Suppressor macrophage treated with lipopolysaccharide for 4 hours (primary cell): ENCODE measurements around the gene COL4A2.
A peak's percentile ranks its signal among the peaks of the same experiment; 100 is the strongest.

Experiments
- DNase-seq: peaks from one replicate; pipeline ENCODE4 v3.0.0-alpha.2; 2020

The COL4A2 gene

DNA sequence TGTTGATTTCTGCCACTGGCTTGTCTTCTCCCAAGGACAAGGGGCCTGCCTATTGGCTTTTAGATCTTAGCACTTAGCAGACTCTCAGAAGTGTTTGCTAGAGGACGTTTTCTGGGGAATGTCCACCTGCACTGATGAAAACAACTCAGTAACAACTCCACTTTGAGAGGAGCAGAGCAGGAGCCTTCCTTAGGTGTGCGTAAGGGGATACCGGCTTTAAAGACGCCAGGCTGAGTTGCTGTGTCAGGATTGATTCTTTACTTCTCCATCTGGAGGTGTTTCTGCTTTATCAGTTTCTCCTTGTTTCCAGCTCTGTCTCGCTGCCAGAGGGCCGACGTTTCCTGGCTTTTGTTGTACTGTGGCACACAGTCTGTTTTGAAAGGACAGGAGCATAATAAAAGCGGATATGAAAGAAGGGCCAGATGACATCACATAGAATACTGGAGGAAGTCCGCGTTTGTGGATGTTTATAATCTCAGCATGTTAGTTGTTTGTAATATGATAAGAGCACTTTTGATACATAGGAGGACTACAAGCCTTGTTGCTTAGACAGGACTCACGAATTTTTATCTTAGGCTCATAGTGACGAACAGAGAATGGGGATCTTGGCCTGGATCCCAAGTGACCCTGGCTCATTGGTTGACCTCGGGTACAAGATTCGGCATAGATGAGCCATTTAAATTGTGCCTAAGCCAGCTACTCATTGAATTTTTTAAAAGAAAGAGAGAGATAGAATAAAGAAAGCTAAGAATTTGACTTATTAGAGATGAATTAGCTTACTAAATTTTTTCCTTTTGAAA is 34.6 kb downstream of the COL4A2 start:
- DNase-seq: peak; percentile 69

DNA sequence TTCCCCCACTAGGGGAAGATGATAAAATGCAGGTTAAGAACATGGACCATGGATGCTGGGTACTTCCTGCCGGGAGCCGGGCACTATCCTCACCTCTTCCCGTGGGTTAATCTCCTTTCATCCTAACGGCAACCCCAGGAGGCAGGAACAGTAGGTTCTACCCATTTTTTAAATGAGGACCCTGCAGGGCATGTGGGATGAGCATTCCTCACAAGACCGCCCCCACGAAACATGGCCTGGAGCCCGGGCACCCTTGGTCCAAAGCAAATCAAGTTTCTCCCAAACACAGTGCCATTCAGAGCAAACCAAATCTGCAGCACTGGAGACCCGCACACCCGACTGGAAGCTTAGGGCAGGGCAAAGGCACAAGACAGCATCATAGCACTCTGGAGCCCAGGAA is 35.4 kb downstream of the COL4A2 start:
- no peak for DNase-seq

DNA sequence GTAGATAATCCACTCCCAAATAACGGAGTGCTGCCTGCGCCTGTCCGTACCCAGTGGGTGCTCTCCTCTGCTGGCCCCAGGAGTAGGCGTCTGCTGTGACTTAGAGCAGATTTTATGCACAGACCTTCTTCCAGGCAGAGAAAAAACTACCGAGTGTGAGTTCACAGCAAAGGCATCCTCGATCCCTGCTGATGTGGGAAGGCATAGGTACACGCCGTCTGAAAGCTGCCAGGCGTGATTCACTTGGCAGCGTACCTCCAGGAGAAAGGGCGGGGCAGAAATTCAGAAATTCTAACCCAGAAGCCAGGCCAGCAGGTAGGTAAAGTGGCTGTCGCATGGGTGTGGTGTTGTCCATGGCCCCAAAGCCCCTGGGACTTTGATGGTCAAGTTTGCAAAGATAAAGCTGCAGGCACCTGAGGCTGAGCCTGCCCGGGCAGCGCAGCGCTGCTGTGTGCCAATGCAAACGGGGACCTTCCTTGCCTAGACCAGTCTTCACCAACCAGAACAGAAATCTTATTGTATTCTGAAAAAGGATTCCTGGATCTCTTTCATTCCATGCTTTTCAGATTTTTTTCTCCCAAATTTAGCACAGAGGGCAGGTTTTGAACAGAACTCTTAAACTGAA is 36.3 kb downstream of the COL4A2 start:
- DNase-seq: no peak

- no peak for DNase-seq
Observed at GRCh38 chr13:110344320-110344719, 37.2 kb downstream of the COL4A2 start.

GRCh38 chr13:110345266-110345665 is 38.2 kb downstream of the COL4A2 start:
- DNase-seq: no peak

GRCh38 chr13:110345701-110346100 is 38.6 kb downstream of the COL4A2 start:
- DNase-seq: no peak

DNA sequence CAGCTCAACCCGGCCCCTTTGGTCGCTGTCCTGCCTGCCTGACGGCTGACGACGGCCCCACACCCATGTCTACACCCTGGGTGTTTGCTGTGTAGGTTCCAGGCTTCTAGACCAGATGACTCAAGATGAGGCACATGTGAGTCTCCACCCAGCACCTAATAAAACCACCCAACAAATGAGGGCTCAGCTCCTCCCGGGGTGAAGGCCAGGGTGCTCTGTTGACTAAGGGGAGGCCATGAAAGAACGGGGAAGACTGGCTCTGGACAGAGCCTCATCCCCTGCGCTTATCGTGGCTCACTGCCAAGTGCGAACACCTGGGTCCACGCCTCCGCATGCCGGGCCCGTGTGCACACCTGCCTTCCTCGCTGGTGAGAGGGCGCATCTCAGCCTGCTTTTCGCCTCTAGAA is 39.6 kb downstream of the COL4A2 start:
- DNase-seq: no peak

GRCh38 chr13:110347088-110347487 is 40.0 kb downstream of the COL4A2 start:
- DNase-seq: no peak

DNA sequence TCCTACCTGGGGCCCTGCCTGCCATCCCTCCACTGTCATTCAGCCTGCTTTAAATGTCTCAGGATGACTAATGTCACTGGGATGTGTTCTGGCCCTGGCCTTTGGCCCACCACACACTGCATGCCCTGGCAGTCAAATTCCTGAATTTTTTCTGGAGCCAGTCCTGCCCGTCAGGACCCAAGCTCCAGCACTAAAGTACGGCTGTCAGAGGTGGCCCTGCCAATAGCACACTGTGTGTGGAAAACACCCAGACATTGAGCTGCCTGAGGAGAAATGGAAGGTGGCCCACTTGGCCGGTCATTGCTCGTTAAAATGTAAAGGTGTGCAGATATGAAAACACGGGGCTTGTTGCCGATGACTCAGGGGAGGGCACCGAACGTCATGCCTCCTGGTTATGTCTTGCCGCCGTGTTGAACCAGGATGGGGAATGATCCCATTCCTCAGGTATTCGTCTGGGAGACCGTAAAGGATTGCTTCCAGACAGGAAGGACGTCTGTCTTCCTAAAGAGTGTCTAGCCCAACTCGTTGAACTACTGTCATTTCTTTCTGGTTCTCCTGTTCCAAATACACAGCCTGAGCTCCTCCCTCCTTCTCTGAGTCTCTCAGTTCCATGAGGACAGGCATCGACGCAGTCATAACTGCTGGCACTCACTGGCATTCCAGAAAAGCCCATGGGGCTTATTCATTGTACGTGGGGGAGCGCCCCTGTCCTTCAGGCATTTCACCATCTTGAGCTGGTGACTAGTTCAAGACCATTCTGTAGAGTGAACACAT is 40.6 kb downstream of the COL4A2 start:
- DNase-seq: no peak

DNA sequence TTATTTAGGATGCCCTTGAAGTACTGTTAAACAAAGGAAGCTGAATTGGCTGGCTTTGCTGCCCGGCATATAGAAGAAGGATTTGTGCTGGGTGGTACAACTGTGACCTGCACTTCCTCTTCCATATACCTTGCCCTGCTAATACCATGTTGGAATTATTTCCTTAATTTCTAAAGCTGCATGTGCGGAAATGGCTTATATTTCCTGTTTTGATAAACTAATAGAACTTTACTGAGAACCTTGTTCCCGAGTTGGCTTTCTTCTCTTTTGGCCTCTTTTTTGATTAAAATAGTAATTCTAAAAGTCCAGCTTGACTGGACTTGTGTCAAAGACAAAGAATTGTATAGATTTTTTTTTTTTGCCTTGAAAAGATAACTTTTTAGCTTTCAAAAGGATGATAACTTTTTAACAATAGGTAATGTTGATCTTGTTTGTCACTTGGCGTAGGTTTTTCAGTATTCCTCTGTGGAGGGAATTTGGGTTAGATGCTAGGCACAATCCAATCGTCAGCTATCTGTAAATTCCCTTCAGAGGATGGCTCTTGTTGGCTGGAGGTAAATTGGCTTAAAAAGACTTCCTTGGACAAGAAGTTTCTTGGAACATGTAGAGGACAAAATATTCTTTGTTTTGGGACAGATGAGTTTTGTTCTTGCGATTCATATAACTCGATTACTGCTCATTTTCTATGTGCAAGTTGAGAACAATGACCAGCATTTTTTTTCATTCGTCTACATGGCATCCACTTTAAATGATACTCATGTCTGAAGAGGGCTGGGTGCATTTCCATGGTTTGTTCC is 41.4 kb downstream of the COL4A2 start:
- DNase-seq: no peak

GRCh38 chr13:110349239-110349638 is 42.2 kb downstream of the COL4A2 start:
- no peak for DNase-seq

GRCh38 chr13:110350049-110350448 is 43.0 kb downstream of the COL4A2 start:
- no peak for DNase-seq

DNA sequence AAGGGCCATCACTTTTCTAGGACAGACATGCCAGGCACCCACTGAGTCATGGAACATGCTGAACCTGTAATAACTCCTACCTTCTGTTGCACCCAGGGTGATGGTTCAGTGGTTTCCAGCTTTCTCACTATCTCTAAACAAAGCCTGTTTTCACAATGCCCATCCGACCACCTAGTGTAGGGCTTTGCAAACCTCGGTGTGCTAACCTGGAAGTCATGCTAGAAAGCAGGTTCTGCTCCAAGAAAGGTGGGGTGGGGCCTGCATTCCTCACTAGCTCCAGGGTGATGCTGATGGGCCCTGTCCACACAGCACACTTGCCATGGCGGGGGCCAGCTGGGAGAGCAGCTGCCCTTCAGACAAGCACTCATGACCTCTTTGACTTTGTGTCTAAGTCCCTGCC is 43.4 kb downstream of the COL4A2 start:
- no peak for DNase-seq

- DNase-seq: no peak
Observed at GRCh38 chr13:110351636-110352420, 44.7 kb downstream of the COL4A2 start.

DNA sequence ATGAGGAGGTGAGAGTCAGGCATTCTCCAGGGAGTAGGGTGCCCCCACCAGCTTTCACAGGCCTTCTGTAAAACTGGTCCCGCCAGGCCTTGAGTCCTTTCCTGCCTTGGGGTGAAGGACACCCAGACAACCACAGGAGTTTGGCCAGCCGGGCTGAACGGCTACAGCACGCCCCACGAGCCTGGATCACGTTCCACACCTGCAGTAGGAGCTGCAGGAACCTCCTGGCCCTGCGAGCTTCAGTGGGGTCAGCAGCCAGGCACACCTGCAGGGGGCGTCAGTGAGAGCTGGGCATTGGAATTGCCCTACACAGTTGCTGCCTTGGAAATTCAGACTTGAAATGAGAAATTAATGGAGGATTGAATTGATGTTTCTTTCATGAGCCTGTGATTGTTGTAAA is 45.7 kb downstream of the COL4A2 start:
- DNase-seq: no peak

- DNase-seq: no peak
Observed at GRCh38 chr13:110353339-110353977, 46.4 kb downstream of the COL4A2 start.

DNA sequence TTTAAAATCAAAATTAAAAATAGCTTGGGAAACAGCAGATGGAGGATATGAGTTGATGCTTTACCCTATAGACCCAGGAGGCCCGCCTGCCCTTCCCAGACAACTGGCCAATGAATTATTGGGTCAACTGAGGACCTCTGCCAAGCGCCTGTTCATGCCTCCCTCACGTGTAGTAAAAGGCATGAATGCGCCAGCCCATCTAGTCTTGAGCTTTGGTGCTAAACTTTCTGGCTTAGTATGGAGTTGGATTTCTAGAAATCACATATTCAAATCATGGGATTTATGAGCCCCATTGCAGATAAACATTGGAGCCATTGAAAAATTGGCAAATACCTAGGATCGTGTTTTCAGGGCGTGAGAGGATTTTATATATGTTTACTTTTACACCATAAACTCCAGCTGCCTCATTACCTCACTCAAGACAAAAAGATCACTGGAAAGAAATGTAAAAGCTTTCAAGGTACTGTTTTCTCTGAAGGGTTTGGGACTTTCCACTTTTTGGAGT is 47.1 kb downstream of the COL4A2 start:
- DNase-seq: no peak

- DNase-seq: no peak
Observed at GRCh38 chr13:110354715-110355473, 47.8 kb downstream of the COL4A2 start.

DNA sequence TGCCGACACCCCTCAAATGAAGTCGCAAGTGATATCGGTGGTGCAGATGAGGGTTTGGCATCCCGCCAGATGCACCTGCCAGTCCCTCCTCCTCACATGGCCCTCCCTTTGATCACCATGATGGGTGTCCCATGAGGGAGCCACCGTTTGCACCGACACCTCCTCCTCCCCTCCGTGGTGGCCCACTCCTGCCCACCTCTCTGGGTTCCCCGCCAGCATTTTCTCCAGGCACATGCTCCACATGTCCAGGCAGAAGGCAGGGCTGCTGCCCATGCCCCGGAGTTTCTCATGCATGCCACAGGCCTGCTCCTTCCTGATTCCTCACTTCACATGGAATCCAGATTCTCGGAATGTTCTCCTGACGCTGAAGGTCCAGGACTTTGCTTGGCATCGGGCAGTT is 49.3 kb downstream of the COL4A2 start:
- DNase-seq: no peak

GRCh38 chr13:110358381-110358780 is 51.3 kb downstream of the COL4A2 start:
- DNase-seq: no peak

GRCh38 chr13:110359840-110360301 is 52.8 kb downstream of the COL4A2 start:
- DNase-seq: peak; percentile 9
